ENCODE results near the gene RNPEPL1.

RNPEPL1 gene

GRCh38 chr2:240601061-240601830 lies 33.0 kb downstream of the RNPEPL1 start:
- DNase-seq (ENCODE audit: extremely low read depth, insufficient read length), result no peak
- H3K27me3 ChIP-seq (replicated peaks; ENCODE audit: control insufficient read depth, insufficient read depth, low read length), result no peaks in the 10 kb centered on the region
- H3K36me3 ChIP-seq (ENCODE audit: control insufficient read depth, insufficient read depth, low read length), result peaks cover 18% of the 10 kb centered on the region

DNA sequence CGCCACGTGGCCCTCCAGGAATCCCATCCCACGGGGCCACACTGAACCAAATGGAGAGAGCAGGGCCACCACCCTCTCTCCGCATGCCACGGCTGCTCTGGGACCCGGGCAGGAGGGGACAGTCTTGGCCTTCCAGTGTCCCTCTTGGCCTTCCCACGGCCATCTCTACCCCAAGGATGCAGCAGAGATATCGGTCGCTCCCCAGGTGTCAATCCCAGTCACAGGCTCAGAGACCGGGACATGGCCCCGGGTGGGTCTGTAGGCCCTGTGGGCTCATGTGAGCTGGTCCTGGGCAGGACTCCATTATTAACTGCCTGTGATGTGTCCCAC lies 33.5 kb downstream of the RNPEPL1 start:
- Histone ChIP-seq H3K27me3 (replicated peaks; ENCODE audit: control insufficient read depth, insufficient read depth, low read length) (no peaks in the 10 kb centered on the region), H3K4me3 (replicated peaks; ENCODE audit: low read depth, low read length) (no peak overlapping the region), H3K36me3 (ENCODE audit: control insufficient read depth, insufficient read depth, low read length) (peaks cover 16% of the 10 kb centered on the region)
- no peak for DNase-seq (ENCODE audit: extremely low read depth, insufficient read length)
- TF ChIP-seq, protein P1, sequence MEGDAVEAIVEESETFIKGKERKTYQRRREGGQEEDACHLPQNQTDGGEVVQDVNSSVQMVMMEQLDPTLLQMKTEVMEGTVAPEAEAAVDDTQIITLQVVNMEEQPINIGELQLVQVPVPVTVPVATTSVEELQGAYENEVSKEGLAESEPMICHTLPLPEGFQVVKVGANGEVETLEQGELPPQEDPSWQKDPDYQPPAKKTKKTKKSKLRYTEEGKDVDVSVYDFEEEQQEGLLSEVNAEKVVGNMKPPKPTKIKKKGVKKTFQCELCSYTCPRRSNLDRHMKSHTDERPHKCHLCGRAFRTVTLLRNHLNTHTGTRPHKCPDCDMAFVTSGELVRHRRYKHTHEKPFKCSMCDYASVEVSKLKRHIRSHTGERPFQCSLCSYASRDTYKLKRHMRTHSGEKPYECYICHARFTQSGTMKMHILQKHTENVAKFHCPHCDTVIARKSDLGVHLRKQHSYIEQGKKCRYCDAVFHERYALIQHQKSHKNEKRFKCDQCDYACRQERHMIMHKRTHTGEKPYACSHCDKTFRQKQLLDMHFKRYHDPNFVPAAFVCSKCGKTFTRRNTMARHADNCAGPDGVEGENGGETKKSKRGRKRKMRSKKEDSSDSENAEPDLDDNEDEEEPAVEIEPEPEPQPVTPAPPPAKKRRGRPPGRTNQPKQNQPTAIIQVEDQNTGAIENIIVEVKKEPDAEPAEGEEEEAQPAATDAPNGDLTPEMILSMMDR (IDR thresholded peaks at IDR 0.05; ENCODE audit: insufficient read depth, low read length, poor library complexity, severe bottlenecking), result no peak

More at GRCh38 chr2:240601061-240601830, 33.0 kb downstream of the RNPEPL1 start:
- TF ChIP-seq, protein P1 (IDR thresholded peaks at IDR 0.05; ENCODE audit: insufficient read depth, low read length, poor library complexity, severe bottlenecking), result no peak
- H3K4me3 ChIP-seq (replicated peaks; ENCODE audit: low read depth, low read length), result no peak overlapping the region

- peaks cover 13% of the 10 kb centered on the region for H3K36me3 ChIP-seq (ENCODE audit: control insufficient read depth, insufficient read depth, low read length)
- no peak for DNase-seq (ENCODE audit: extremely low read depth, insufficient read length)
- TF ChIP-seq, protein P1 (IDR thresholded peaks at IDR 0.05; ENCODE audit: insufficient read depth, low read length, poor library complexity, severe bottlenecking), result no peak
- H3K27me3 ChIP-seq (replicated peaks; ENCODE audit: control insufficient read depth, insufficient read depth, low read length), result no peaks in the 10 kb centered on the region
- no peak overlapping the region for H3K4me3 ChIP-seq (replicated peaks; ENCODE audit: low read depth, low read length)
These were observed 34.2 kb downstream of the RNPEPL1 start for GRCh38 chr2:240602266-240603050.

DNA sequence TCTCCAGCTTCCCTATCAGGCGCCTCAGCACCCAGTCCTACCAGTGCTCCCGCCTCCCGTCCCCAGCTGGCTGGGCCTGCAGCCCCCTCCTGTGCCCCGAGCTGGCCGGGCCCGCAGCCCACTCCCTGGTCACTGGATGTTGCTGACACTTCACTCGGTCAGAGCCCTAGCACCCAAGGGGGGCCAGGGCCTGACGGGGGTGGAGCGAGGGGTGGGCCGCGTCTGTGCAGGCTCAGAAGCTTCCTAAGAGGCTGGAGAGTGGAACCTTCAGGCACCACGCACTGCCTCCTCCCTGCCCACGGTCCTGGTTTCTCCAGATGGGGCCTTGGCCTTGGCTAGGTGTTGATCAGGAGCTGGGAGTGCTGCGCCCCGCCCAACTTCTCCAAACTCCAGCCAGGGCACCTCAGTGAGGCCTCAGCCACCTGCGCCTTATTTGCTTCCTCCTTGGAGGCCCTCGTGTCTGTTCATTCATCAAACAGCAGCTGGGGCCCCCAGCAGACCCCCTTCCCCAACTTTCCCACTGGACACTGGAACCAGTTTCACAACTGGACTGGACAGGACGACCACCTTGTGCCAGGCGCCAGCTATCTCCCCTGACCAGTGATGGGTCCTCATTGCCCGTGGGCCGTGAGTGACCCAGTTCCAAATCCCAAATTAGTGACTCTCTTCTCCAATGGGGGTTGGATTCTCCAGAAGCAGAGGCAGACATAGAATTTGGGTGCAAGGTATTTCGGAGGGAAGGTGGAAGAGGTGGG lies 35.0 kb downstream of the RNPEPL1 start:
- DNase-seq (ENCODE audit: extremely low read depth, insufficient read length), result no peak
- peaks cover 8% of the 10 kb centered on the region for H3K36me3 ChIP-seq (ENCODE audit: control insufficient read depth, insufficient read depth, low read length)
- no peak overlapping the region for H3K4me3 ChIP-seq (replicated peaks; ENCODE audit: low read depth, low read length)
- H3K27me3 ChIP-seq (replicated peaks; ENCODE audit: control insufficient read depth, insufficient read depth, low read length), result no peaks in the 10 kb centered on the region
- TF ChIP-seq, protein P1 (IDR thresholded peaks at IDR 0.05; ENCODE audit: insufficient read depth, low read length, poor library complexity, severe bottlenecking), result no peak

DNA sequence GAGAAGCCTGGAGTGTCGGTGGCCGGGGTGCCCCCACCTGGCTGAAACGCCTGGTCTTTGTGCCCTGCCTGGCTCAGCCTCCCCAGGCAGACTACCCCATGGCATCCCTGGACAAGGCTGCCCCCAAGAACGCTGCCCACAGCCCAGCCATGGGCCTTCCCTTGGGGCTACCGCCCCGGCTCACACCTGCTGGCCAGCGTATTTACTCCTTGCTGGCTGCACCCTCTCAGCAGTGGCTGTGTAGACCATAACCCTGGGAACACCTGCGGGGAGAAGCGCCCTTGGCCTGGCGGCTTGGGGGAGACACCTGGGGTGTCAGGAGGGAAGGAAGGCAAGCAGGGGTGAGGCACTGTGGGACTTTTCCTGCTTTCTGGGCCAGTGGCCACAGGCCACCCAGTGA lies 35.6 kb downstream of the RNPEPL1 start:
- H3K4me3 ChIP-seq (replicated peaks; ENCODE audit: low read depth, low read length), result no peak overlapping the region
- H3K27me3 ChIP-seq (replicated peaks; ENCODE audit: control insufficient read depth, insufficient read depth, low read length), result no peaks in the 10 kb centered on the region
- no peak for DNase-seq (ENCODE audit: extremely low read depth, insufficient read length)
- peaks cover 7% of the 10 kb centered on the region for H3K36me3 ChIP-seq (ENCODE audit: control insufficient read depth, insufficient read depth, low read length)
- TF ChIP-seq, protein P1 (IDR thresholded peaks at IDR 0.05; ENCODE audit: insufficient read depth, low read length, poor library complexity, severe bottlenecking), result no peak

Data from GM06990 (cell line).